ENCODE measurements around the gene RNU7-1.

DNA sequence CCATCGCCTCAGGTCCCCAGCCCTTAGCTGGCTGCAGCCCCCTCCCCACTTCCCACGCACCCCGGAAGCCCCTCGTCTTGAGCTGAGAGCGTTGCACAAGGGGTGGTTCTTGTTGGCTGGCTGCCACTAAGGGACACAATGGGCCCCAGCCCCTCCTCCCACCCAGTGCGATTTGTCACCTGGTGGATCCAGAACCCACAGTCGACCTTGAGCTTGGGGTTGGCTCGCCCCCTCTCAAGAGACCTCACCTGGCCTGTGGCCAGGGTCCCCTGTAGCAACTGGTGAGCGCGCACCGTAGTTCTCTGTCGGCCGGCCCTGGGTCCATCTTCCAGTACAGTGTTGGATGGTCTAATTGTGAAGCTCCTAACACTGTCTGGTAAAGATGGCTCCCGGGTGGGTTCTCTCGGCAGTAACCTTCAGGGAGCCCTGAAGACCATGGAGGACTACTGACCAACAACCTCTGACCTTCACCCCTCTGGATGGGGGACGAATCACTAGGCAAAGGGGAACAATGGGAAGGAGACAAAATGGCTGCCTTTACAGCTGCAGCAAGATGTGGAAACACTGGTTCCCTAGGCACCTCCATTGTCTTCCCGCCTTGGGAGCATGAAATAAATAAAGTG, 20.3 kb downstream of the RNU7-1 start:
- TF ChIP-seq, protein P1, sequence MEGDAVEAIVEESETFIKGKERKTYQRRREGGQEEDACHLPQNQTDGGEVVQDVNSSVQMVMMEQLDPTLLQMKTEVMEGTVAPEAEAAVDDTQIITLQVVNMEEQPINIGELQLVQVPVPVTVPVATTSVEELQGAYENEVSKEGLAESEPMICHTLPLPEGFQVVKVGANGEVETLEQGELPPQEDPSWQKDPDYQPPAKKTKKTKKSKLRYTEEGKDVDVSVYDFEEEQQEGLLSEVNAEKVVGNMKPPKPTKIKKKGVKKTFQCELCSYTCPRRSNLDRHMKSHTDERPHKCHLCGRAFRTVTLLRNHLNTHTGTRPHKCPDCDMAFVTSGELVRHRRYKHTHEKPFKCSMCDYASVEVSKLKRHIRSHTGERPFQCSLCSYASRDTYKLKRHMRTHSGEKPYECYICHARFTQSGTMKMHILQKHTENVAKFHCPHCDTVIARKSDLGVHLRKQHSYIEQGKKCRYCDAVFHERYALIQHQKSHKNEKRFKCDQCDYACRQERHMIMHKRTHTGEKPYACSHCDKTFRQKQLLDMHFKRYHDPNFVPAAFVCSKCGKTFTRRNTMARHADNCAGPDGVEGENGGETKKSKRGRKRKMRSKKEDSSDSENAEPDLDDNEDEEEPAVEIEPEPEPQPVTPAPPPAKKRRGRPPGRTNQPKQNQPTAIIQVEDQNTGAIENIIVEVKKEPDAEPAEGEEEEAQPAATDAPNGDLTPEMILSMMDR (conservative IDR thresholded peaks at IDR 0.05), result no peak
- no peak for TF ChIP-seq ZFX (IDR thresholded peaks at IDR 0.05)
